ENCODE data around the gene ARHGEF10L. TPM values are rescaled to one million over a fixed set of nuclear protein-coding genes. Genes with fewer than 3 reads are reported as not detected.
A peak's percentile ranks its signal among the peaks of the same experiment; 100 is the strongest.

The ARHGEF10L gene
- total RNA-seq, 1 donor from 2014 or later = 57.9 TPM

DNA sequence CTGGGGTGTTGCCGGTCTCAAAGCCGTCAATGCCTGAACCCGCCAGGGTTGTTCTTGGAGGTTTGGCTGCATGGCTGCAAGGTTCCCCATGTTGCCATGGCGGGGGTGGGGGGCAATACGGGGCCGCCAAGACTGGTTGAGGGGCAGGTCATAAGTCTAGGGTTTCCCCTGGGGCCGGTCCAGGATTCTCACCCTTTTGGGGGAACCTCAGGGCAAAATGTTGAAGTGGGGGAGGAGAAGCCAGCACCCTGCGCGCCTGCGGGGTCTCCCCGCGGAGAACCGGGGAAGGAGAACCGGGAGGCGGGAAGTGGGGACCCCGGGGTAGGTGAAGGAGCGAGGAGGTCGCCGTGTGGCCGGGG, 401 bp upstream of the ARHGEF10L start:
- intact Hi-C loops (cut with DNase I) = no loop called here
- TF ChIP-seq, protein P1, sequence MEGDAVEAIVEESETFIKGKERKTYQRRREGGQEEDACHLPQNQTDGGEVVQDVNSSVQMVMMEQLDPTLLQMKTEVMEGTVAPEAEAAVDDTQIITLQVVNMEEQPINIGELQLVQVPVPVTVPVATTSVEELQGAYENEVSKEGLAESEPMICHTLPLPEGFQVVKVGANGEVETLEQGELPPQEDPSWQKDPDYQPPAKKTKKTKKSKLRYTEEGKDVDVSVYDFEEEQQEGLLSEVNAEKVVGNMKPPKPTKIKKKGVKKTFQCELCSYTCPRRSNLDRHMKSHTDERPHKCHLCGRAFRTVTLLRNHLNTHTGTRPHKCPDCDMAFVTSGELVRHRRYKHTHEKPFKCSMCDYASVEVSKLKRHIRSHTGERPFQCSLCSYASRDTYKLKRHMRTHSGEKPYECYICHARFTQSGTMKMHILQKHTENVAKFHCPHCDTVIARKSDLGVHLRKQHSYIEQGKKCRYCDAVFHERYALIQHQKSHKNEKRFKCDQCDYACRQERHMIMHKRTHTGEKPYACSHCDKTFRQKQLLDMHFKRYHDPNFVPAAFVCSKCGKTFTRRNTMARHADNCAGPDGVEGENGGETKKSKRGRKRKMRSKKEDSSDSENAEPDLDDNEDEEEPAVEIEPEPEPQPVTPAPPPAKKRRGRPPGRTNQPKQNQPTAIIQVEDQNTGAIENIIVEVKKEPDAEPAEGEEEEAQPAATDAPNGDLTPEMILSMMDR (IDR thresholded peaks at IDR 0.05) = no peak
- Histone ChIP-seq H3K36me3 (no peaks in the 10 kb centered on the region), H3K9me3 (no peaks in the 10 kb centered on the region), H3K27me3 (ENCODE audit: low read depth) (peaks cover 21% of the 10 kb centered on the region), H3K4me1 (peaks cover 30% of the 10 kb centered on the region), H3K4me3 (peak overlapping the region; percentile 46), H3K27ac (no peak overlapping the region)
- ATAC-seq (peak in 1 of 2 donors; percentile 4), DNase-seq (no peak)

DNA sequence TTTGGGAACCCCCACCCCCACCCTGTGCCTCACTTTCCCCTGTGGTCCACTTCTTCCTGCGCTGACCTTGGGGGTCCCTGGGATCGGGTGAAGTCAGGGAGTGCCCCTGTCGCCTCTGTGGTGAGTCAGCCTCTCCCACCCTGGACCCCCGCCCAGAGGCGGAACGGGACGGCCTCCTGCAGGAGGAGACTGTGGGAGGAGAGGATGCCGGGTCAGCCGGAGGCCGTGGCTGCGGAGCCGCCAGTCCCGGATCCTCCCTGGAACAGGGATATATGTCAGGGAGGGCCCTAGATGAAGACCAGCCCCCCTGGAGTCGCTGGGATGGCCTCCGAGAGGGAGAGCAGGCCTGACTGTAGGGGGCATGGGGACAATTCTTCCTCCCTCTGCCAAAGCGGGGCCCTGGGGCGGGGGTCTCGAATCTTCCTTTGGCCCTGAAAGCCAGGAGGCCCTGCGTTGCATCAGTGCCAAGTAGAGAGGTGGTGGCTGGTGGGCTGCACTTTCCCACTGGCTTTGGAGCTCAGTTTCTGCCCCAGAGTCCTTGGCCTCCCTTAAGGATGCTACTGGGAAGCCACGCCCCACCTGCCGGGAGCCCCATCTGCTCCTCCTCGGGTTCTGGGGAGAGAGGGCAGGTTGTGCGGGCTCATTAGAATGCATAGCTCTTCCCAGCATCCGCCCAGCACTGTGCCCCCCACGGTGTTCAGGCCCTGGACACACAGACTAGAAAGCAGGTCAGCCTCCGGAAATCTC, 930 bp downstream of the ARHGEF10L start:
- TF ChIP-seq, protein P1 (IDR thresholded peaks at IDR 0.05) = no peak
- H3K9me3 ChIP-seq = no peaks in the 10 kb centered on the region
- intact Hi-C loops (cut with DNase I) = no loop called here
- peak overlapping the region; percentile 79 for H3K27ac ChIP-seq
- ATAC-seq (peak; percentile 58 to 65), DNase-seq (no peak)
- H3K27me3 ChIP-seq (ENCODE audit: low read depth) = peaks cover 21% of the 10 kb centered on the region
- H3K4me3 ChIP-seq = peak overlapping the region; percentile 72
- no peaks in the 10 kb centered on the region for H3K36me3 ChIP-seq
- H3K4me1 ChIP-seq = peaks cover 36% of the 10 kb centered on the region

DNA sequence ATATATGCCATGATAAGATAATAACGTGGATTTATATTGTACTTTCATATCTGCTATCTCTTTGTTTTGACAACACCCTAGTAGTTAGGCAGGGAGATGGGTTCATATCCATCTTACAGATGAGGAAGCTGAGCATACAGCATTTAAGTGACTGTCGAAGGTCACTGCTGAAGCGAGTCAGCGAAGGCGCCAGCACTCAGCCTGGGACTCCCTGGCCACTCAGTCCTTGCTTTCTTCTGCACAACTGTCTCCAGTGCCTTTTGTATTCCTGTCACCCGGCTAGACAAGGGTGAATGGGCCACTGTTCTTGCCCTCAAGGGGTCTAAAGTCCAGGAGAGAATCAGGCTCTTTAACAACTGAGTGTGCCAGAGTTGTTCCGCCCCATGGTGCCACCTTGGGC, 3.1 kb downstream of the ARHGEF10L start:
- Histone ChIP-seq H3K27ac (no peak overlapping the region), H3K4me1 (peaks cover 42% of the 10 kb centered on the region), H3K36me3 (no peaks in the 10 kb centered on the region), H3K4me3 (no peak overlapping the region), H3K9me3 (no peaks in the 10 kb centered on the region), H3K27me3 (ENCODE audit: low read depth) (peaks cover 21% of the 10 kb centered on the region)
- intact Hi-C loops (cut with DNase I) = no loop called here
- ATAC-seq (no peak), DNase-seq (no peak)
- TF ChIP-seq, protein P1 (IDR thresholded peaks at IDR 0.05) = no peak

DNA sequence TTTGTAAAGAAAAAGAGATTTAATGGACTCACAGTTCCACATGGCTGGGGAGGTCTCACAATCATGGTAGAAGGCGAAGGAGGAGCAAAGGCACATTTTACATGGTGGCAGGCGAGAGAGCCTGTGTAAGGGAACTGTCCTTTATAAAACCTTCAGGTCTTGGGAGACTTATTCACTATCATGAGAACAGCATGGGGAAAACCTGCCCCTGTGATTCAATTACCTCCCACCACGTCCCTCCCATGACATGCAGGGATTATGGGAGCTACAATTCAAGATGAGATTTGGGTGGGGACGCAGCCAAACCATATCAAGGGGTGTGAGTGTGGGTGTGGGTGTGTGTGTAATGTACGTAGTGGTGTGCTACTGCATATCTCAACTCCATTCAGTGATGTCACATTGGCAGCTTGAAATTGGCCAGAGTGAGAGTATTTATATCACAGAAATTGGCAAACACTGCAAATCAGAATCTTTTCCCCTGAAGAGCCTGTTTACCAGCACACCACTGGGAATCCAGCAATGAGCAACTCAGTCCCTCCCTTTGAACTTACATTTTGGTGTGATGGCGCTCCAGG, 5.4 kb downstream of the ARHGEF10L start:
- peaks cover 13% of the 10 kb centered on the region for H3K27me3 ChIP-seq (ENCODE audit: low read depth)
- H3K36me3 ChIP-seq = no peaks in the 10 kb centered on the region
- no peaks in the 10 kb centered on the region for H3K9me3 ChIP-seq
- TF ChIP-seq, protein P1 (IDR thresholded peaks at IDR 0.05) = no peak
- no peak overlapping the region for H3K4me3 ChIP-seq
- H3K4me1 ChIP-seq = peaks cover 27% of the 10 kb centered on the region
- DNase-seq (no peak), ATAC-seq (no peak)
- H3K27ac ChIP-seq = no peak overlapping the region
- intact Hi-C loops (cut with DNase I) = no loop called here

DNA sequence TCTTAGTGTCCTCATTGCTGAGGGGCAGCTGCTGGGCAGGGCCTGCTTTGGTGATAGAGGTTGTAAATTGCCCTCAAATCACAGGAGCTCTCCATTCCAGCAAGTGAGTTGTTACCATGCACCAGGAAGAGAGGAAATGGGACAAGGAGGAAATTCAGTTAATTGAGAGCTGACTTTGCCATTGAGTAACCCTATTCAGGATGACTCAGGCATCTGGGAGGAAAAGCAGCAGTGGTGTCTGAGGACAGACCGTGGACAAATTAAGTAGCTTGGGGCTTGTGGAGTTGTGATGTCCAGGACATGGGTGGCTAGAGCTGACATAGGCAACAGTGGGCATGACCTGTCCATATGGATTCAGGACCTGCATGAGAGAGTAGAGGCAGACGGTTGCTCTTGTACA, 5.9 kb downstream of the ARHGEF10L start:
- no peak overlapping the region for H3K27ac ChIP-seq
- H3K9me3 ChIP-seq = no peaks in the 10 kb centered on the region
- peaks cover 8% of the 10 kb centered on the region for H3K27me3 ChIP-seq (ENCODE audit: low read depth)
- TF ChIP-seq, protein P1 (IDR thresholded peaks at IDR 0.05) = no peak
- no peak for DNase-seq
- H3K36me3 ChIP-seq = no peaks in the 10 kb centered on the region
- peaks cover 26% of the 10 kb centered on the region for H3K4me1 ChIP-seq
- no peak overlapping the region for H3K4me3 ChIP-seq
- intact Hi-C loops (cut with DNase I) = no loop called here
- peak; percentile 57 to 63 for ATAC-seq

All from lower lobe of right lung (tissue), 2 donors.